CD1c-positive myeloid dendritic cell (primary cell): ENCODE measurements around the gene ABCA1.
"Not testable (repeated sequence)": the region's sequence is repeated elsewhere in the genome, so short reads cannot be mapped to it uniquely, and the experiment has no call there.

Source experiments
- DNase-seq: peaks from one replicate; pipeline ENCODE4 v3.0.0-alpha.2; 2016; ENCODE audit errors: extremely low spot score

The ABCA1 gene

GRCh38 chr9:104769029-104769428 lies 158.9 kb downstream of the ABCA1 start:
- DNase-seq = not testable (repeated sequence)

- no peak for DNase-seq
Observed at GRCh38 chr9:104767507-104767906, 160.4 kb downstream of the ABCA1 start.

- no peak for DNase-seq
Observed at GRCh38 chr9:104766025-104766424, 161.9 kb downstream of the ABCA1 start.

GRCh38 chr9:104765138-104765537 lies 162.8 kb downstream of the ABCA1 start:
- DNase-seq = no peak

- no peak for DNase-seq
Observed at GRCh38 chr9:104758974-104759373, 169.0 kb downstream of the ABCA1 start.

- DNase-seq = no peak
Observed at GRCh38 chr9:104750185-104750767, 177.7 kb downstream of the ABCA1 start.

- no peak for DNase-seq
Observed at GRCh38 chr9:104748359-104749031, 179.5 kb downstream of the ABCA1 start.

GRCh38 chr9:104747565-104748358 lies 180.2 kb downstream of the ABCA1 start, which contains the start of gene NIPSNAP3A:
Gene NIPSNAP3A, plus strand, starts transcription at chr9:104747683. Its CDS starts 110 bp downstream, at chr9:104747793.
- DNase-seq = peak; percentile 89

- DNase-seq = no peak
Observed at GRCh38 chr9:104747245-104747564, 180.8 kb downstream of the ABCA1 start.

- DNase-seq = no peak
Observed at GRCh38 chr9:104746798-104747197, 181.2 kb downstream of the ABCA1 start.

- no peak for DNase-seq
Observed at GRCh38 chr9:104746285-104746684, 181.7 kb downstream of the ABCA1 start.

GRCh38 chr9:104745852-104746251 lies 182.1 kb downstream of the ABCA1 start:
- no peak for DNase-seq

GRCh38 chr9:104743376-104743985 lies 184.5 kb downstream of the ABCA1 start:
- peak; percentile 80 for DNase-seq

GRCh38 chr9:104740621-104741020 lies 187.3 kb downstream of the ABCA1 start:
- no peak for DNase-seq

- DNase-seq = no peak
Observed at GRCh38 chr9:104738452-104738851, 189.5 kb downstream of the ABCA1 start.
